ENCODE data around the gene ANTXR1. TPM values are rescaled to one million over a fixed set of nuclear protein-coding genes. Genes with fewer than 3 reads are reported as not detected.

ANTXR1 gene
- total RNA-seq, 1 experiment from 2014 or later = 37.3 TPM

GRCh38 chr2:69133898-69134297 lies 120.9 kb downstream of the ANTXR1 start:
- Mint-ChIP-seq H3K4me3 (no peak overlapping the region), H3K27me3 (ENCODE audit: low read depth) (no peaks in the 10 kb centered on the region), H3K27ac (no peak overlapping the region), H3K4me1 (peaks cover 0 to 6% of the 10 kb centered on the region in 2 experiments; a peak in 2 of 4 replicates), H3K36me3 (ENCODE audit: insufficient read depth in 1 of 3, low read depth in 3 of 3) (peaks cover 0 to 9% (median 6%) of the 10 kb centered on the region in 3 experiments; a peak in 3 of 7 replicates), H3K9me3 (no peaks in the 10 kb centered on the region)
- no peak overlapping the region for H2BK12ac ChIP-seq (ENCODE audit: insufficient read length, low read depth, low read length)
- no peak overlapping the region for H2BK20ac ChIP-seq (ENCODE audit: low read depth, low read length, poor library complexity, severe bottlenecking)
- no peaks in the 10 kb centered on the region for H3K23me2 ChIP-seq (ENCODE audit: insufficient read length, low read depth, low read length, poor library complexity, severe bottlenecking)
- H3K4me1 ChIP-seq (ENCODE audit: insufficient read depth, low read length) = peaks cover 2% of the 10 kb centered on the region; the same call in 1 of the 2 replicates
- no peaks in the 10 kb centered on the region for H3K79me2 ChIP-seq (ENCODE audit: insufficient read depth, low read length)
- no peaks in the 10 kb centered on the region for H3K79me1 ChIP-seq (ENCODE audit: insufficient read depth, low read depth, low read length, poor library complexity, severe bottlenecking)
- no peak overlapping the region for H2AK5ac ChIP-seq (ENCODE audit: insufficient read length, low read length)
- H4K20me1 ChIP-seq (ENCODE audit: control insufficient read depth, insufficient read depth, insufficient read length) = no peaks in the 10 kb centered on the region
- no CpG with 5 or more reads among the region's 3 CpGs for WGBS (ENCODE audit: extremely low coverage, insufficient read length, low lambda C conversion rate)
- H3K9ac ChIP-seq (ENCODE audit: extremely low read depth, insufficient read length, low read length) = no peak overlapping the region
- no peaks in the 10 kb centered on the region for H3K27me3 ChIP-seq (ENCODE audit: insufficient read depth, low read length)
- H3K14ac ChIP-seq (ENCODE audit: insufficient read depth, low read length) = no peak overlapping the region
- no peak overlapping the region for H4K8ac ChIP-seq (replicated peaks; ENCODE audit: insufficient read length, low read depth, low read length)
- no peak overlapping the region for H2AFZ ChIP-seq (ENCODE audit: low read length)
- no peak overlapping the region for H2BK15ac ChIP-seq (ENCODE audit: low read depth, low read length)
- H2BK5ac ChIP-seq (ENCODE audit: insufficient read length, low read length) = no peak overlapping the region
- no peak overlapping the region for H3K23ac ChIP-seq (ENCODE audit: insufficient read length, low read depth, low read length)
- no peak overlapping the region for H3K27ac ChIP-seq (ENCODE audit: insufficient read length, low read depth, low read length)
- H3K56ac ChIP-seq (ENCODE audit: insufficient read length, low read depth, low read length) = no peak overlapping the region
- no peak overlapping the region for H4K91ac ChIP-seq (ENCODE audit: insufficient read length, low read depth, low read length)
- H4K5ac ChIP-seq (ENCODE audit: insufficient read length, low read depth, low read length) = no peak overlapping the region
- H3K4me2 ChIP-seq (ENCODE audit: insufficient read depth, insufficient read length, low read length) = no peak overlapping the region
- no peak for DNase-seq
- H3K4ac ChIP-seq (ENCODE audit: low read depth, low read length) = no peak overlapping the region
- H3T11ph ChIP-seq (ENCODE audit: low read length) = no peak overlapping the region
- no peaks in the 10 kb centered on the region for H3K9me3 ChIP-seq (ENCODE audit: control insufficient read depth, low read depth, low read length)
- no peak overlapping the region for H3K18ac ChIP-seq (ENCODE audit: insufficient read length, low read depth, low read length)
- TF ChIP-seq CTCF (conservative IDR thresholded peaks at IDR 0.05) = no peak
- H2BK120ac ChIP-seq (ENCODE audit: low read depth, low read length, poor library complexity, severe bottlenecking) = no peak overlapping the region
